Heart left ventricle (tissue), 13 donors: ENCODE results near the gene RCVRN.

Experiments used
- POLR2A ChIP-seq, 2 donors: fragments of 450-650 bp; IDR thresholded peaks; one replicate each; pipeline ENCODE4 v1.6.1; 2017; ENCODE audit warnings: antibody characterized with exemption in 2 of 2, mild to moderate bottlenecking in 2 of 2, moderate library complexity in 2 of 2
- TF ChIP-seq, protein P1 (sequence below), 12 donors: fragments of 200-600 bp; sonication (generic) in 4 of 12; IDR thresholded peaks; one replicate each; pipeline versions ENCODE4 v1.5.0 to v1.8.0; 2018 to 2022; ENCODE audit warnings: antibody characterized with exemption in 12 of 12, mild to moderate bottlenecking in 5 of 12
- donor health status: ischemic (EF 13 %, LVEDD 7.1; RV severe dilation, severe dysfunction).
- donor health status: DM: no; HTN: yes; CAD: no.
- donor health status: DM: no; HTN: no; CAD: no.
- donor health status: ischemic (EF 25% LVEDD 6.9; RV normal size, moderate dysfunction).
- donor health status: ischemic (EF 25% LVEDD 5.7; RV mildly dilated, moderate dysfunction).
- donor health status: ischemic (EF 35%, LVEDD 5.7; RV mildly dilated, moderate dysfunction).
- donor health status: nonischemic (EF 11% LVEDD 7.7; RV severe dilation, severe dysfunction).
- donor health status: DM: yes; HTN: yes; CAD: no.
- donor health status: PGD.
- donor health status: ischemic (EF 29% LVEDD 5.4; RV normal size, mild dysfunction).
- donor health status: nonischemic (EF 23%, LVEDD 6.1; RV moderate dilation, normal function).

DNA sequence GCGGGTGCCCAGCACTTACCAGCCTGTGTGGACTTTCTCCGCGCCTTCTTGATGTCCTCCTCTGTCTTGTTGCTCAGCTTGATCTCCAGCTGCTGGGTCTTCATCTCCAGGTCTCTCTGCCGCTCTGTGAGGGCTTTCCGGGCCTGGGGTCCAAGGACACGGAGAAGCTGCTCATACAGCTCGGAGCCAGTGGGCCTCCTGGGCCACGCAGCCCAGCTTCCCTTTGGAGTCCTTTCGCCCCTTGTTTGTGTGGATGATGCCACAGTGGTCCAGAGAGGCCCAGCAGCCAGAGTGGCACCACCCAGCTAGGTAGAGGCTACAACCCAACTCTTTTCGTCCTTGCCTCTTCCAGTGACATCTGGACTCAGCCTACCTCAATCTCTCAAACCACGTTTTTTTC, 20.4 kb upstream of the RCVRN start:
- TF ChIP-seq, protein P1, sequence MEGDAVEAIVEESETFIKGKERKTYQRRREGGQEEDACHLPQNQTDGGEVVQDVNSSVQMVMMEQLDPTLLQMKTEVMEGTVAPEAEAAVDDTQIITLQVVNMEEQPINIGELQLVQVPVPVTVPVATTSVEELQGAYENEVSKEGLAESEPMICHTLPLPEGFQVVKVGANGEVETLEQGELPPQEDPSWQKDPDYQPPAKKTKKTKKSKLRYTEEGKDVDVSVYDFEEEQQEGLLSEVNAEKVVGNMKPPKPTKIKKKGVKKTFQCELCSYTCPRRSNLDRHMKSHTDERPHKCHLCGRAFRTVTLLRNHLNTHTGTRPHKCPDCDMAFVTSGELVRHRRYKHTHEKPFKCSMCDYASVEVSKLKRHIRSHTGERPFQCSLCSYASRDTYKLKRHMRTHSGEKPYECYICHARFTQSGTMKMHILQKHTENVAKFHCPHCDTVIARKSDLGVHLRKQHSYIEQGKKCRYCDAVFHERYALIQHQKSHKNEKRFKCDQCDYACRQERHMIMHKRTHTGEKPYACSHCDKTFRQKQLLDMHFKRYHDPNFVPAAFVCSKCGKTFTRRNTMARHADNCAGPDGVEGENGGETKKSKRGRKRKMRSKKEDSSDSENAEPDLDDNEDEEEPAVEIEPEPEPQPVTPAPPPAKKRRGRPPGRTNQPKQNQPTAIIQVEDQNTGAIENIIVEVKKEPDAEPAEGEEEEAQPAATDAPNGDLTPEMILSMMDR (IDR thresholded peaks at IDR 0.05) = no peak
- TF ChIP-seq POLR2A (IDR thresholded peaks at IDR 0.05) = no peak
